Measurements from ENCODE around the gene MALRD1. TPM values are rescaled to one million over a fixed set of nuclear protein-coding genes. Genes with fewer than 3 reads are reported as not detected.

MALRD1 gene
- total RNA-seq, 1 donor from 2014 or later, result 0.84 TPM

DNA sequence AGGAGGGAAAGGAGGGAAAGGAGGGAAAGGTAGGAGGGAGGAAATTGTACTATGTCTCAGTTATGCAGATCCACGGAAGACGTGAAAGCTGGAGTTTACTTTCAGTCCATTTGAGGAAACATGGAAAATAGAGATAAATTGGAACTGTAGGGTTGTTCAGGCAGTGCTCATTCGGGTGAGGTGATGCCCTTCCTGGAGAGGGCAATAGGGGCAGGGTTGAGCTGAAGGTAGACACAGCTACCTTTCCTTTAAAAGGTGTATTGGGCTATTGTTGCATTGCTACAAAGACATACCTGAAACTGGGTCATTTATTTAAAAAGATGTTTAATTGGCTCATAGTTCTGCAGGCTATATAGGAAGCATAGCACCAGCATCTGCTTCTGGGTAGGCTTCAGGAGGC lies 650.7 kb downstream of the MALRD1 start:
- H3K4me3 Mint-ChIP-seq, result no peak overlapping the region
- peaks cover 5% of the 10 kb centered on the region for H3K9me3 Mint-ChIP-seq
- H3K27me3 Mint-ChIP-seq (ENCODE audit: low read depth), result no peaks in the 10 kb centered on the region
- no peaks in the 10 kb centered on the region for H3K4me1 Mint-ChIP-seq
- H3K27ac Mint-ChIP-seq (ENCODE audit: unreplicated experiment), result no peak overlapping the region
- DNase-seq (ENCODE audit: low read depth, low spot score), result no peak
- H3K36me3 Mint-ChIP-seq (ENCODE audit: low read depth), result no peaks in the 10 kb centered on the region
- TF ChIP-seq, protein P1, sequence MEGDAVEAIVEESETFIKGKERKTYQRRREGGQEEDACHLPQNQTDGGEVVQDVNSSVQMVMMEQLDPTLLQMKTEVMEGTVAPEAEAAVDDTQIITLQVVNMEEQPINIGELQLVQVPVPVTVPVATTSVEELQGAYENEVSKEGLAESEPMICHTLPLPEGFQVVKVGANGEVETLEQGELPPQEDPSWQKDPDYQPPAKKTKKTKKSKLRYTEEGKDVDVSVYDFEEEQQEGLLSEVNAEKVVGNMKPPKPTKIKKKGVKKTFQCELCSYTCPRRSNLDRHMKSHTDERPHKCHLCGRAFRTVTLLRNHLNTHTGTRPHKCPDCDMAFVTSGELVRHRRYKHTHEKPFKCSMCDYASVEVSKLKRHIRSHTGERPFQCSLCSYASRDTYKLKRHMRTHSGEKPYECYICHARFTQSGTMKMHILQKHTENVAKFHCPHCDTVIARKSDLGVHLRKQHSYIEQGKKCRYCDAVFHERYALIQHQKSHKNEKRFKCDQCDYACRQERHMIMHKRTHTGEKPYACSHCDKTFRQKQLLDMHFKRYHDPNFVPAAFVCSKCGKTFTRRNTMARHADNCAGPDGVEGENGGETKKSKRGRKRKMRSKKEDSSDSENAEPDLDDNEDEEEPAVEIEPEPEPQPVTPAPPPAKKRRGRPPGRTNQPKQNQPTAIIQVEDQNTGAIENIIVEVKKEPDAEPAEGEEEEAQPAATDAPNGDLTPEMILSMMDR (conservative IDR thresholded peaks at IDR 0.05), result no peak

DNA sequence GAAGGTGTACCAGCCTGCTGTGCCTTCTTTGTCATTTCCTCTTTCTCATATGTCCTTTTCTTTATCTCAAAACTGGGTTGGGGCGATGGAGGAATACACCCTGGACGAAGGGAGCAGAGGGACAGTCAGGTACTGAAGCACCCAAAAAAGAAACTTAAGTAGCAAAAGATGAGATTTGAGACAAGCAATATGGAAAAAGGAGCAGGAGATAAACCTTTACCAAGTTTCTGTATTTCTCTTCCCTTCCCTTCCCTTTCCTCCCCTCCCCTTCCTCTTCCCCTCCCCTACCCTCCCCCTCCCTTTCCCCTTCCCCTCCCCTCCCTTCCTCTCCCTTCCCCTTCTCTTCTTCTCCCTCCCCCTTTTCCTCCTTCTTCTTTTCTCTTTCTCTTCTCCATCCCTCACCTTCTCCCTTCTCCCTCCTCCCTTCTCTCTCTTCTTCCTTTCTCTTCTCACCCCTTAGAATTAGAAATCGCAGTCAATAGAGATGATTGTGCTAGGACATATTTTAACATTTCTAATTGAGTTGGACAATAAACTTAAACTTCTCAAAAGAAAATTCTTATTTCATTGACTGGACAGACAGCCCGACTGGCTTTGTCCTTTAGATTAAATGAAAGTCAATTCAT lies 652.9 kb downstream of the MALRD1 start:
- Mint-ChIP-seq H3K27ac (ENCODE audit: unreplicated experiment) (no peak overlapping the region), H3K36me3 (ENCODE audit: low read depth) (no peaks in the 10 kb centered on the region), H3K9me3 (peaks cover 3% of the 10 kb centered on the region), H3K27me3 (ENCODE audit: low read depth) (no peaks in the 10 kb centered on the region), H3K4me3 (no peak overlapping the region), H3K4me1 (no peaks in the 10 kb centered on the region)
- no peak for DNase-seq (ENCODE audit: low read depth, low spot score)
- TF ChIP-seq, protein P1 (conservative IDR thresholded peaks at IDR 0.05), result no peak

DNA sequence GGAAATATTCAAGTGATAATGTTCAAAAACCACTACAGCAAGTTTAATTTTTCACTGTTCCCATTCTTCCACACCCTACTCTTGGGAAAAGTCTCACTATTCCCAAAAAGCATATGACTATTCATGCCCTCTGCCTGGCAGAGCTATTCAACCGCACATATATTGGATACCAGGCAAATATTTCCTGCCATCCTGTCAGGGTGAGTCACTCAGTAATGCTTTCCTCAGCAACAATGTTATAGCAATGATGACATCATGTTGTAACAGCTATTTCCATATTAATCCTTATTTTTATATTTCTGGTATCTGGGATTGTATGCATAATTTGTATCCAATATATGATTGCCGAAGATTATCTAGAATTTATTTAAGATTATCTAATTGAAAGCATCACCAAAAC lies 653.6 kb downstream of the MALRD1 start:
- Mint-ChIP-seq H3K27me3 (ENCODE audit: low read depth) (no peaks in the 10 kb centered on the region), H3K9me3 (peaks cover 3% of the 10 kb centered on the region)

DNA sequence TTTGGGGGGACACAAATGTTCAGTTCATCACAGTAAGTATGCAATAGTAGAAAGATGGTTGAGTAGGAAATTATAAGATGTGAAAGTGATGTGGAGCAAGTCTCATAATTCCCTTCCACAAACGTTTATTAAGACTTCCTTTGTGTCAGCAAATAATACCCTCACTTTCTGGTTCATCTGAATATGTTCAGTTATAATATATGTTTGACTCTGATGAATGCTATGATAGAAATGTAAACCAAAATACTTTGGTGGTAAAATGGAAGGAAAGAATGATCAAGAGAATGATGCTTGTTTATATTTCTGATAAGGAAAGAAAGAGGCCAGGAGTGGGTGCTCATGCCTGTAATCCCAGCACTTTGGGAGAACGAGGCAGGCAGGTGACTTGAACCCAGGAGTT lies 655.9 kb downstream of the MALRD1 start:
- Mint-ChIP-seq H3K27ac (ENCODE audit: unreplicated experiment) (no peak overlapping the region), H3K4me3 (no peak overlapping the region), H3K9me3 (peaks cover 3% of the 10 kb centered on the region), H3K27me3 (ENCODE audit: low read depth) (no peaks in the 10 kb centered on the region), H3K4me1 (no peaks in the 10 kb centered on the region), H3K36me3 (ENCODE audit: low read depth) (no peaks in the 10 kb centered on the region)
- TF ChIP-seq, protein P1 (conservative IDR thresholded peaks at IDR 0.05), result no peak
- DNase-seq (ENCODE audit: low read depth, low spot score), result no peak

More for the DNA sequence above, 653.6 kb downstream of the MALRD1 start:
- Mint-ChIP-seq H3K27ac (ENCODE audit: unreplicated experiment) (no peak overlapping the region), H3K4me3 (no peak overlapping the region), H3K36me3 (ENCODE audit: low read depth) (no peaks in the 10 kb centered on the region), H3K4me1 (no peaks in the 10 kb centered on the region)
- TF ChIP-seq, protein P1 (conservative IDR thresholded peaks at IDR 0.05), result no peak
- DNase-seq (ENCODE audit: low read depth, low spot score), result no peak

DNA sequence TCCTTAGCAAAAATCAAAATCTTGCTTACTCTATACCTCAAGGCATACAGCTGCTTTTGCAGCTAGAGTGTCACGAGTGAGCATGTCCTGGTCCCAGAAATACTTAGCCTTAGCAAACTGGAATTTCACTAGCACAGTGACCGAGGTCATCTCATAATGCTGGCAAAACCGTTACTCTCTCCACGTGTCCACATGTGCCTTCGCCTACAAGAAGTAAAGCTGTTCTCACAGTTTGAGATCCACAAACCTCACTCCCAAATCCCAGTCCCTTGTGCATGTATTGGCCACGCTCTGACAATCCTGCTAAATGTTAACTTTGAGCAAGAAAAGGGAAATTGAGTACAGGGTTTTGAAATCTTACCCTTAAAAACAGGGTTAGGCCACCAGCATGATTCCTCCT lies 656.6 kb downstream of the MALRD1 start:
- H3K9me3 Mint-ChIP-seq, result no peaks in the 10 kb centered on the region
- DNase-seq (ENCODE audit: low read depth, low spot score), result no peak
- no peaks in the 10 kb centered on the region for H3K27me3 Mint-ChIP-seq (ENCODE audit: low read depth)
- no peaks in the 10 kb centered on the region for H3K36me3 Mint-ChIP-seq (ENCODE audit: low read depth)
- H3K4me1 Mint-ChIP-seq, result no peaks in the 10 kb centered on the region
- no peak overlapping the region for H3K27ac Mint-ChIP-seq (ENCODE audit: unreplicated experiment)
- TF ChIP-seq, protein P1 (conservative IDR thresholded peaks at IDR 0.05), result no peak
- H3K4me3 Mint-ChIP-seq, result no peak overlapping the region
